HG03469 (cell line): Measurements from ENCODE around the gene ANO6.
"Not testable (repeated sequence)": the region's sequence is repeated elsewhere in the genome, so short reads cannot be mapped to it uniquely, and the experiment has no call there.

Source experiments
- ATAC-seq: cut with Tn5 transposase; IDR thresholded peaks from one replicate; pipeline ENCODE4 v1.9.1; 2021; ENCODE audit warnings: mild to moderate bottlenecking, moderate library complexity, moderate number of reproducible peaks; ENCODE audit not compliant: unreplicated experiment

Gene ANO6

DNA sequence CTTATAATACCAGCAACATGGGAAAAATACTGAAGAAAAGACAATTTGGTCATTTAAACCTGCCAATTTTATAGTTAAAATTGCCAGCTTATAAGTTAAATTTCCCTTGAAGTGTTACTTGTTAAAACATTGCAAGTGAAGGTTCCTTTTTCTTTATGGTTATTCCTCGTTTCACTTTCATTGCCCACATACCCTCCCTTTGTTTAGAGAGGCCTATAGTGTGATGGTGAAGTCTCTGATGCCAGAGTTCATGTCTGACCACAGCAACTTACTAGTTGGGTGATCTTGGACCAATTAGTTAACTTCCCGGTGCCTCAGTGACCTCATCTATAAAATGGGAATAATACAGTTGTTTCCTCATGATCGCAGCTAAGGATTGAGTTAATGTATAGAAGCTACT, 173.5 kb downstream of the ANO6 start:
- no peak for ATAC-seq

DNA sequence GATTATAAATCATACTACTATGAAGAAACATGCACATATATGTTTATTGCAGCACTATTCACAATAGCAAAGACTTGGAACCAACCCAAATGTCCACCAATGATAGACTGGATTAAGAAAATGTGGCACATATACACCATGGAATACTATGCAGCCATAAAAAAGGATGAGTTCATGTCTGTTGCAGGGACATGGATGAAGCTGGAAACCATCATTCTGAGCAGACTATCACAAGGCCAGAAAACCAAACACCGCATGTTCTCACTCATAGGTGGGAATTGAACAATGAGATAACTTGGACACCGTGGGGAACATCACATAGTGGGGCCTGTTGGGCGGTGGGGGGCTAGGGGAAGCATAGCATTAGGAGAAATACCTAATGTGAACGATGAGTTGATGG, 181.6 kb downstream of the ANO6 start:
- not testable (repeated sequence) for ATAC-seq

DNA sequence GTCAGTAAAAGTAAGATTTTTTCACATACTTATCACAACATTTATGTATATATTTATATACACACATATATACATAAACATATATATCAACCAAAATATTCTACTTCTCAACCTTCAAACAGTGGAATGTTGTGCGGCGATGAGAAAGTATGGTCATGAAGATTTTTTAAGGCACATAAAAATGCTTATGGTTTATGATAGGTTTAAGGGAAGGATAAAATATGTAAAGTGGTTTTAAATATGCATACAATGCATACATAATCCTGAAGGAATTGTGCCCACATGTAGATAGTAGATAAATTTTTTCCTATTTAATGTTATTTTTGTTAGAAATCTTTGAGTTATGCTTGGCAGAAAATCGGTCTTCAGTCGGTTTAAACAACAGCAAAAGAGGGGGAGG, 182.7 kb downstream of the ANO6 start:
- no peak for ATAC-seq

DNA sequence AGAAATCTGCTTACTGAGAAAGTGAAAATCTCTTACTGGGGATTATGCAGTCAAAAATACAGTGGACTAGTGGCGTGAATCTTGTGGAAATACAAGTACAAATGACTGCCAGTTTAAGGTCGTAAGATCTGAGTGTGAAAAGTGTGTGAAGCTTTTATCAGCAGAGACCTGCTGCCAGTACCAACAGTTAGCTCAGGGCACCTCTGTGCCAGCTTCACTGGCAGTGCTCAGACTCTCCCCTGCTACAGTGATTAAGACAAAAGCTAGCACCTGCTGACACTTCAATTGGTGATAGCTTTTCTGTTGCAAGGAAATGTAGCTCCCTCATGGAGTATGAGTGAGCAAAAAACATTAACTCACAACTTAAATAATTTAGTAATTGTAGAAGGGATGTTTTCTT, 185.1 kb downstream of the ANO6 start:
- no peak for ATAC-seq

DNA sequence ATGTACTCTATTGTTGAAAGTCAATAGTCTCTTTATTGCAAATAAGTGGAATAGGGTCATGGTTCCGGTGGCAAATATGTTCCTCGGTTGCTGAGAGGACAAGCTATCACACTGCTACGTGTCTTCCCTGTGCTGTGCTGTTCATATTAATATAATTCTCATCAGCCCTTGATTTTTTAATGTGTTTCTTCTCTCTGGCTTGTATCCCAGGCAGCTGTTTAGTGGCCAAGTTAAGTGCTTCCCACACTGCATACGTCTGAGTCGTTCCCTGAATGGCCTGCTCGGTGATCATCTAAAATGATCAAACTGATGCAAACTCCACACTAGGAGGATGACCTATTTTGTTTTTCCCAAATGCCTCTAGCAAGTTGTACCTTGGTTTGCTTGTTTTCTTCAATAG, 186.4 kb downstream of the ANO6 start:
- ATAC-seq, result no peak

DNA sequence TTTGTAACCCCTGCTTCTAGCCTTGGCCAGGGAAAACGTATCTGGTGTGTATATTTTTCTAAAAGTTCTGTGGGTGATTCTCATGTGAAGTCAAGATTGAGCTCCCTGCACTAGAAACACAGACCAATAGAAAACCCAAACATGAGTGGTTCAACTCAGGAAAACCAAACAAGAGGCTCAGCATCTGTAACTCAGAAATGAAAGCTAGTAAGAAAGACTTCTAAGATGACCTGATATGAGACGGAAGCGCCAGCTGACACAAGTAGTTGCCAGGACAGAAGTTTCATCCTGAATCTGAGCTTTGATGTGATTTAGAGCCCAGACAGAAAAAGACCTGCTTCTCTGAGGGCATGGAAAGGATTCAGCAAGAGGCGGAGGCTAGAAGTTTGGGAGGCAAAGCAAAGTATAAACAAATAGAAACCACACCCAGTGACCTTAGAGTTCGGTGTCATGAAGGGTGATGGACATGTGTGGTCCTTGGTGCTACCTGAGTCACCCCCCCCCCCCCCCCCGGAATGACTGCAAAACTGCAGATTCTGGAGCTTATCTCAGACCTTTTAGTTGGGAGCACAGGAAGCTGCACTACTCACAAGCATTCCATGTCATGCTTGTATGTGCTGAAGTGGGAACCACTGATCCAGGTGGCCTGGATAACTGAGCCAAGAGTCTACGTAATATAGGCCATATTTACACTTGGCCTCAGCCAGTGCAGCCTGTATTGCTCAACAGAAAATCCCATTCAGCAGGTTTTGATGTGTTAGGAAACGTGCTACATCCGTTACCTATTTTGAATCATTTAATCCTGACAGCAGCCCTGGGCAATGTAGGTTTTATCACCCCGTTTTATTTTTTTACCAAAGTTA, 191.3 kb downstream of the ANO6 start:
- ATAC-seq, result no peak

DNA sequence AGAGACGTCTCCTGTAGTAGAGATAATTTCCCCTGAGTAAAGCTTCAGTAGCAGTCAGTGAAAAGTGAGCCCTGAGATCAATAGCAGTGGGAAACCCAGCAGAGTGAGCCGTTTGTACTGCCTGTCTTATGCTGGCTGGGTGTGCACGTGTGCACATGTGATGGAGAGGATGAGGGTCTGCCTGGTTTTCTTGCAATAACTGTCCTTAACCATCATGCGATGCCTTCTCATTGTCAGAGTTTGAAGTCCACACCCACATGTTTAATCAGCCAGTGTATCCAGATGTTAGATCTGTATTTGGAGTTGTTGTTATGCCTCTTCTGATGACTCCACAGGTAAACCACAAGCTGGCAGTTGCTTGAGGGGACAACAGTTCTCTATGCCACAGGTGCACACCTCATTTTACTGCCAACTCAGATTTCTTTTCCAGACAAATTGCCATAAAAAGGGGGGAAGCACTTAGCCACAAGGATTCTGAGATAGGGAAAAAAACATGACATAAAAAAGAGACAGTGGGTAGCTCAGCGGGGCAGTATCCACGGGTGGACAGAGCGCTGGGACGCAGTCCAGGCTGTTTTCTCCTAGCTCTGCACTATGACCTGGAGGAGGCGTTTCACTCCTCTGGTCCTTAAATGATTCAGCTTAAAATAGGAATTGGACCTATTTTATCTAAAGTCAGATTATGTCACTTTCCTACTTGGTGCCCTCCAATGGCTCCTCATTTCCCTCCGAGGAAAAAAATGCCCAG, 192.3 kb downstream of the ANO6 start:
- ATAC-seq, result no peak

DNA sequence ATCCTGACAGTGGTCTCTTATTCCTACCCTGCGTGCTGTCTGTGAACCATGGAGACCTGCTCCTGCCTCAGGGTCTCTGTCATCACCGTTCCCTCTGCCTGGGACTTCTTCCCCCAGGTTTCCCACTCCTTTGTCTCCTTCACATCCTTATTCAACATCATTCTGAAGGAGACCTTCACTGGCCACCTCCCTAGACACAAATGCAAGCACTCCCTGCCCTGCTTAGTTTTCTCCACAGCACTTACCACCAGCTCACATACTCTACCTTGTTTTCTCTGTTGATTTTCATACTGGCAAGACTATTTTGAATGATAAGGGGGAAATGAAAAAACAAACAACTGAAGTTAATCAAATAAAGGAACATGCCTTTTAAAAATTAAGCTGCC, 192.8 kb downstream of the ANO6 start:
- no peak for ATAC-seq

DNA sequence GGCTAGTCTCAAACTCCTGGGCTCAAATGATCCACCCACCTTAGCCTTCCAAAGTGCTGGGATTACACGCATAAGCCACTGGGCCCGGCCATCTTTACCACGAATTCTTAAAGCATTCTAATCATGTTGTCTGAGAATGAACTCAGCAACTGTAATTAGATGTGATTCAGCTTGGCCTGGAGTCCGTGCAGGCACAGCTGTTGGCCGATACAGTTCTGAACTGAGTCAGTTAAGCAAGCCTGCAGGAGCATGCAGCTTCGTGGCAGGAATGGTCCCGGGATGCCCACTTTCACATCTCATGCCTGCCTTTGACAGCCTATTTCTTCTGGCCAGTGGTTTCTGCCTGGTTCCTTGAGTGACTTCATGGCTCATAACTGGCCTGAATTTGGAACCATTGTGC, 194.1 kb downstream of the ANO6 start:
- no peak for ATAC-seq

DNA sequence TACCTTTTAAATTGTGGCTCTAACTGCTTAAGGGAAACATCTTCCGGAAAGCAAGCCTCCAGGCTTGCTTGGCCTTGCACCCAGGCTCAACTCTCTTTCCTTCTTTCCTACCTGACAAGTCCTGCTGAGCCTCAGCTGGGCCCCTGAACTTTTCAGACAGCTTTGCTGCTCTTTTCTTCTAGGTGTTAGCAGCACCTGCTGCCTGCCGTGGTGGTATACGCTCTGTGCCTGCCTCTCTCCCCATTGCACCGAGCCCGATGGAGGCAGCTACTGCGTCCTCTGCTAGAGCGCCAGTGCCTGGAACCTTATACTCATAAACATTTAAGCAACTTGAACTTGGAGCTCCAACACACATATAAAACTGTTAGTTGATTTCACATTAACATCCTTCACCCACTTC, 195.7 kb downstream of the ANO6 start:
- ATAC-seq, result no peak

DNA sequence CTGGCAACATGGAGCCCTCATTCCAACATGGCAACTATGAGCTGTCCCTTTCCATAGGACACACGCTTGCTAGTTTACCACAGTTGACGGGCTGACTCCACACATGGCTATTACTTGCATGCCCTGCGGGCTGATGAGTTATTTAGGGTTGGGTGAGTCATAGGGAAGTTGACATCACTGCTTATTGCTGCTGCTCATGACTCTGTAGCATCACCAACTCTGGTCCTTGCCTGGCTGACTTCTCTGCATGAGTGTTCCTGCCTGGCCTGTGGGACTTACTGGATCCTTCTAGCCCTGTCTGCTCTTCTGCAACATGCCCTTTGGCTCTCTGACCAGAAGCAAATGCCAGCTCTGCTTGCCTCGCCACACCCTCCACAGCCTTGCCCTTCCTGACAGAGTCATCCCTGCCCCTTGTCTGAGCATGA, 199.5 kb downstream of the ANO6 start:
- peak; percentile 99 for ATAC-seq

DNA sequence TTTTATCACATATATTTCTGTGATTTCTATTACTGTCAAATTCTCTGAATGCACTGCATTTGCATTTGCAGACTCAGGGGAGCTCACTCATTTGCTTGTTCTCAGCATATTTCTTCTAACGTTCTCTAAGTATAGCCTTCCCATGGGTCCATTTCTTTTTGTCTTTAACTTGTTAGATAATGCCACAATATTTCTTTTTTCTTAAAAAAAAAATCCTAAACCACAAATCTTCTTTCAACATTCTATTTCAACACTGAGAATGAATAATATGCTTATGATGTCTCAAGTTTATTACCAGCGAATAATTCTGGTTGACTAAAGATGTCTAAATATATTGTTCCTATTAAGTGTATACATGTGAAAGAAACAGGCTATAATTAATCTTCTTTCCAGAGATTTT, 200.2 kb downstream of the ANO6 start:
- no peak for ATAC-seq

DNA sequence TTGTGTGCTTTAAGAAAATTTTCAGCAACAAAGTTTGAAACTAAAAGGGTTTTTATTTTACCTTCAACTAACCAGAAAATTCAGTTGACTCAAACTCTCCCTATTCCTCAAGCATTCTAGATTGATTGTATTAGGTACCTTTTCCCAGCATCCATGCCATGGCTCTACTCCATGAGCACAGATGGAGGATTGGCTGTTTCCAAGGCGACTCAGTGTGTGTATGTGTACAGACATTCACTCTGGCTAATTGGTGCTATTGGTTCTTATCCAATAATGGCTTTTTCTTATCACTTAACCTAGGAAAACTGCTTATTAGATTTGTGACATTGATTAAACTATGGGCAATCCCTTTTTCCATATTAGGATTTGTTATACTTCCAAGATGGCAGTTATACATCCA, 202.6 kb downstream of the ANO6 start:
- ATAC-seq, result no peak

DNA sequence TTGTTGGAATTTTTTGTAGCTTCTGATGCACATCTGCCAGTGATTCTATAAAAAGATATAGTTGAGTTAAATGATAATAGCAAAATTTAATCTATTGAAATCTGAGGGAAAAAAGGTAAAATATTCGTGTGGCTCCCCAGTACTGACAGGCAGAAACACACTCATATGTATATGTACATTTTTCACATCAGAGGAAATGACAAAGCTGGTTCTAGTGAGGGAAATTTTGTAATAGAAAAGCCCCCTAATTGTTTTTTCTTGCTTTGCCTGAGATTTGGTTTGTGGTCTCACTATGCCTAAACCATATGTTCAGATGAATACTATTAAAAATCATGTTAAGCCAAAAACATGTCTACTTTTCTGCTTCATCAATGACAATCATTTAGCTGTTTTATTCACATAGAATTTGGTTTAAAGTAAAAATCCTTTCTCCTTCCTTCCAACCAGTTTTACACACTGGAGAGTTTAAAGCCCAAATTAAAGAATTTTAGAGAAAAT, 203.5 kb downstream of the ANO6 start:
- no peak for ATAC-seq

DNA sequence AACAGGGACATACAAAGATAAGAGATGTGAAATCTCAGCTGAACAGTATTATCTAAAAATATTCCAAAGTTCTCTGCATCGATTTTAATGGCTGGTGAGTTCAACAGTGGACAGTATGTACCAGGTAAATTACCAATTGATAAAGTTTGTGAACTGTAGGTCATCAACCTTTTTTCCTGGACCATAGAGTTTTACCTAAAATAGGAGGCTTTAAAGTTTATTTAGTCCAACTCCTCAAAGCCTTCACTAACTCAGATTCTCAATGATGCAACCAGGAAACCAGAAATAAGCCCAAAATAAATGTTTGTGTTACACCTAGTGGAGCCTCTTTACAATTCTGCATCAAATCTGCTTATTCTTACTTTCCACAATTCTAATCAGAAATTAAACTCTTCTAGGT, 205.8 kb downstream of the ANO6 start:
- no peak for ATAC-seq

DNA sequence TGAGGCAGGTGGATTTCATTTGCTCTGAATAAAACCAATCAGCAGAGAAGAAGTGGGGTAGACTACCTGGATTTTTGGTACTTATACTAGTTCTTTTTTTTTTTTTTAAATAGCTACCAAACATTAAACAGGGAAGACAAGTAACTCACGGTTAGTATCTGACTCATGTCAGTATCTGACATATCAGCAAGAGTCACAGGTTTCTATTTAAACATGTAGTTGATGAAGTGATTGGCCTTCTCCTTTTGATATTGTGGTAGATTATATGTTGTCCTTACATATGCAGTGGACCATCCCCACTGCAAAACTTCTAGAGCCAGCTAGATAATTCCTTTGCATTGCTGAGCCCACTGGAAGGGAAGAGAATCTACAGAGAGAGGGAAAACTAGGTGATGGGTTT, 208.0 kb downstream of the ANO6 start:
- no peak for ATAC-seq

DNA sequence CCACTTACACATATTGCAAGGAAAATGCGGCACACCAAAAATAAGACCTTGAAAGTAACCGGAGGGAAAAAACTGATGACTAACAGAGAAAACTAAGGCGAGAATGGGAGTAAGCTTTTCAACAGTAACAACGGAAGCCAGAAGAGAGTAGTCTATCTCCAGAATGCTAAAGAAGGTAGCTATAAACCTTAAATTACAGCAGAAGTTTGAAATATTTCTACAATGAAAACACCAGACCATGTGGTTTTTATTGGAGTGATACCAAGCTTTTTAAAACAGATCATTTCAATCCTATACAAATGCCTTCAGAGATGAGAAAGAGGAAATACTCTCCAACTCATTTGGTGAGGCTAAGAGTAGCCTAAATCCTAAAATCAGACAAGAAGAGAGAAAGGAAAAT, 209.5 kb downstream of the ANO6 start:
- no peak for ATAC-seq

DNA sequence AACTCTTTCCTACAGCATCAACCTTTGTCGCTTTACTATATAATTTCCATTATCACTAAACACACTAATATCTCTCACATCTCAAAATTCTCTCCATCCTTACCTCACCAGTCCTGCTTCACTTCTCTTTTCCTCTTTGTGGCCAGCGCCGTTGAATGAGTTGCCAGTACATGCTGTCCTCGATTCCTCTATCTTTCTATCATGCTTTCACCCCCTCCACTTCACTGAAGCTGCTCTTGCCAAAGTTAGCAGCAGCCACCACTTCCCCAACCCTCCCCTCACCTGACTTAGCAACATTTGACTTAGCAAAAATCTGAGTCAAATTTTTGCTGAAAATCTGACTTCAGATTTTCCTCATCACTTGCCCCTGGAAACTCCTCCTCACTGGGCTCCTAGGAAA, 210.4 kb downstream of the ANO6 start:
- ATAC-seq, result no peak

DNA sequence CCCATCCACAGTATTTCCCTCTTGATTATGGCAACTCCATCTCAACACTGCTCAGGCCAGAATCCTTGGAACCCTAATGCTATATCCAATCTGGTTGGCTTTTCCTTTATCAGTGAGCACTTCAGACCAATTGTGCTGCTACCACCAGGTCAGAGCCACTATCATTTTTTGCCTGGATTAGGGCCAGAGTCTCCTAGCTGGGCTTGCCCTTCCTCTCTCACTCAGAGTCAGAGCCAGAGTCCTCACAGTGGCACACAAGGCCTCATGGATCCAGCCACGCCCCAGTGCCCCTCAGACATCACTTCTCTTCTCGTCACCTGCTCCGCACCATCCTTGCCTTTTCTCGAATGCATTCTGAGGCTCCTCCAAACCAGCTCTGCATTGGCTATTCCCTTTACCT, 211.1 kb downstream of the ANO6 start:
- no peak for ATAC-seq

DNA sequence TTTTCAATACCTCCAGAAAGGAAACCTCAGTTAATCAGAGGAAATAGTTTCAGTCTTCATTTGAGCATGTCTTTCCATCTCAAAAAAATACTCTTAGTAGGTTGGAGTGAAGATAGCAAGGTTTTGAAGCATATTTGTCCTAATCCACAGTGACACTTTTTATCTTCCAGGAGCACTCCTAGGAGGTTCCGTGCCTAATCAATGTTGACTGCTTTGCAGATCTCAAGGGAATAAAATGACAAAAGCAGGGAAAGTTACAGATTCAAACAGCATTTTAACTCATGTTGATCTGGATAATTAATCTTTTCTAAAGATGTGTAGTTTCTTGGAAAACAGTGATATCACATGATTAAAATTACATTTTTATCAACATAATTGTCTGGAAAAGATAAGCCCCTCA, 213.9 kb downstream of the ANO6 start:
- no peak for ATAC-seq

DNA sequence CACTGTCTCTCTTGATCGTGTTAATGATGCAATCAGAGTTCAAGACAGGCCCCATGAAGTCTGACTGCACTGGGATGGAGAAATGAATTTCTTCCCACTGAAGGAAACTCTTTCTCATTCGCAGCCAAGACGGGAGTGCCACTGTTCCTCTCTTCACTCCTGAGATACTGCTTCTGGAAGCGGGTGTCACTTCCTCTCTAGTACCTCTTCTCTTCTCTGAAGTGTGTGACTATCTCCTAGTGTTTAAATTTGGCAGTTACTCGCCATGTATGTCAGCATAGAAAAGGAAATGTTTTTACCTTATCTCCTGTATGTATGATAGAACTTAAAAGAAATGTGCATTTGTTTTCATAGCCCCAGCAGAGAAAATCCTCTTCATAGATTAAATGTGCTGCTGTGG, 215.2 kb downstream of the ANO6 start:
- no peak for ATAC-seq

DNA sequence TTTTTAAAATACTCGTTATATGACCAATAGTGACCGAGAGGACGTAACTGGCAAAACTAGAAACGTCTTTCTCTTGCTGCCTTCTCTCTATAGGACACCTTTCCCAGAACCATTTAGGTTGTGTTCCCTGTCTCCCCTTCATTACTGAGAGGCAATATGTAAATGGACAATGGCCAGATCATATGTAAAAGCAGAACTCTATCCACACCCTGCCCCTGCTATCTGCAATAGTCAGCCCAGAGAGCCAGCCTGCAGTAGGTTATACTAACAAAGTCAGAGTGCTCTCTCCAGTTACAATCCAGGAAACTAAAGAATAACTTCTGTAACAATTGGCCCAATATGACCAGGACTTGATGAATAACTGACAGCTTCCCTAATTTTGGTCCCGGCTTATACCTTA, 216.8 kb downstream of the ANO6 start:
- ATAC-seq, result no peak
